Measurements from ENCODE around the gene RCBTB1. TPM values are rescaled to one million over a fixed set of nuclear protein-coding genes. Genes with fewer than 3 reads are reported as not detected.

RCBTB1 gene
- polyA plus RNA-seq, 2 of the 4 experiments (the other 2 are of a cell fraction), result 11.9 to 20.7 TPM

DNA sequence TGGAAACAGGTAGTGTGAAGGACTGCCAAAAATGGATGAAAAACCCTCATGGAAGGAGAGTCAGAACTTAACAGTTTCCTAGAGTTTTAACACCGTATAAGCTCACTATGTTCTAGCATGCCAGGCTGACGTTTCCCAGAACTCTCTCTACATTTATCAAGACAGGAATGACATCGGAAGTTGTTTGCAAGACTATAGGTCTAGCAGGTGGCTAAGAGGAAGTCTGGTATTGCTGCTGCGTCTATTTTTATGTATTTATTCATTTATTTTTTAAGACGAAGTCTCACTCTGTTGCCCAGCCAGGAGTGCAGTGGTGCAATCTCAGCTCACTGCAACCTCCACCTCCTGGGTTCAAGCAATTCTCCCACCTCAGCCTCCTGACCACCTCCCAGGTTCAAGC is 22.4 kb upstream of the RCBTB1 start:
- Histone ChIP-seq H3K27ac (no peak overlapping the region), H3K4me1 (no peaks in the 10 kb centered on the region), H3K9me3 (no peaks in the 10 kb centered on the region), H3K4me3 (no peak overlapping the region), H3K4me2 (no peak overlapping the region)
- 38% methylated on average over 5 of the region's 5 CpGs for WGBS (ENCODE audit: missing lambda C conversion rate)
- ATAC-seq, result no peak
- ChIA-PET POLR2A (interaction anchor here (1.3 kb wide), 1 partner anchor 164 kb away, joined by 5 read pairs; the partner anchor contains the start of genes CAB39L and SETDB2), CTCF (interaction anchor here (0.8 to 5.2 kb wide), 13 partner anchors 9 to 355 kb away, joined by 3 to 45 read pairs (median 4); no protein-coding TSS in a partner anchor)
- DNase-seq (ENCODE audit: low read depth in 1 of 2, low spot score in 1 of 2), result no peak
- no peak for FAIRE-seq
- no peak for TF ChIP-seq MAZ (IDR thresholded peaks at IDR 0.05; ENCODE audit: borderline replicate concordance, low read depth, low read length)
- no peak for TF ChIP-seq ZSCAN20 (CRISPR knock-in tag; IDR thresholded peaks at IDR 0.05)
- TF ChIP-seq EHMT2 (IDR thresholded peaks at IDR 0.05; ENCODE audit: low read depth), result no peak
- no peak for TF ChIP-seq HOXB5 (CRISPR knock-in tag; IDR thresholded peaks at IDR 0.05)
- TF ChIP-seq POLR2A (IDR thresholded peaks at IDR 0.05; ENCODE audit: low read length), result no peak
- TF ChIP-seq HOXB13 (CRISPR knock-in tag; IDR thresholded peaks at IDR 0.05; ENCODE audit: low read depth), result no peak
- no peak for TF ChIP-seq SMC3 (IDR thresholded peaks at IDR 0.05)
- no peak for TF ChIP-seq CHD2 (IDR thresholded peaks at IDR 0.05; ENCODE audit: low read length, partially characterized antibody)
- TF ChIP-seq SREBF2 (IDR thresholded peaks at IDR 0.05), result no peak
- TF ChIP-seq RFX5 (IDR thresholded peaks at IDR 0.05), result no peak
- no peak for TF ChIP-seq KDM1A (IDR thresholded peaks at IDR 0.05; ENCODE audit: low read depth)
- no peak for TF ChIP-seq FOXS1 (CRISPR knock-in tag; IDR thresholded peaks at IDR 0.05)
- no peak for TF ChIP-seq FOSB (CRISPR knock-in tag; IDR thresholded peaks at IDR 0.05)
- no peak for TF ChIP-seq GATA3 (IDR thresholded peaks at IDR 0.05; ENCODE audit: borderline replicate concordance)
- TF ChIP-seq, protein P1, sequence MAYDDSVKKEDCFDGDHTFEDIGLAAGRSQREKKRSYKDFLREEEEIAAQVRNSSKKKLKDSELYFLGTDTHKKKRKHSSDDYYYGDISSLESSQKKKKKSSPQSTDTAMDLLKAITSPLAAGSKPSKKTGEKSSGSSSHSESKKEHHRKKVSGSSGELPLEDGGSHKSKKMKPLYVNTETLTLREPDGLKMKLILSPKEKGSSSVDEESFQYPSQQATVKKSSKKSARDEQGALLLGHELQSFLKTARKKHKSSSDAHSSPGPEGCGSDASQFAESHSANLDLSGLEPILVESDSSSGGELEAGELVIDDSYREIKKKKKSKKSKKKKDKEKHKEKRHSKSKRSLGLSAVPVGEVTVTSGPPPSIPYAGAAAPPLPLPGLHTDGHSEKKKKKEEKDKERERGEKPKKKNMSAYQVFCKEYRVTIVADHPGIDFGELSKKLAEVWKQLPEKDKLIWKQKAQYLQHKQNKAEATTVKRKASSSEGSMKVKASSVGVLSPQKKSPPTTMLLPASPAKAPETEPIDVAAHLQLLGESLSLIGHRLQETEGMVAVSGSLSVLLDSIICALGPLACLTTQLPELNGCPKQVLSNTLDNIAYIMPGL (CRISPR knock-in tag; IDR thresholded peaks at IDR 0.05; ENCODE audit: borderline replicate concordance), result no peak
- TF ChIP-seq NPAS2 (CRISPR knock-in tag; IDR thresholded peaks at IDR 0.05; ENCODE audit: borderline replicate concordance), result no peak

DNA sequence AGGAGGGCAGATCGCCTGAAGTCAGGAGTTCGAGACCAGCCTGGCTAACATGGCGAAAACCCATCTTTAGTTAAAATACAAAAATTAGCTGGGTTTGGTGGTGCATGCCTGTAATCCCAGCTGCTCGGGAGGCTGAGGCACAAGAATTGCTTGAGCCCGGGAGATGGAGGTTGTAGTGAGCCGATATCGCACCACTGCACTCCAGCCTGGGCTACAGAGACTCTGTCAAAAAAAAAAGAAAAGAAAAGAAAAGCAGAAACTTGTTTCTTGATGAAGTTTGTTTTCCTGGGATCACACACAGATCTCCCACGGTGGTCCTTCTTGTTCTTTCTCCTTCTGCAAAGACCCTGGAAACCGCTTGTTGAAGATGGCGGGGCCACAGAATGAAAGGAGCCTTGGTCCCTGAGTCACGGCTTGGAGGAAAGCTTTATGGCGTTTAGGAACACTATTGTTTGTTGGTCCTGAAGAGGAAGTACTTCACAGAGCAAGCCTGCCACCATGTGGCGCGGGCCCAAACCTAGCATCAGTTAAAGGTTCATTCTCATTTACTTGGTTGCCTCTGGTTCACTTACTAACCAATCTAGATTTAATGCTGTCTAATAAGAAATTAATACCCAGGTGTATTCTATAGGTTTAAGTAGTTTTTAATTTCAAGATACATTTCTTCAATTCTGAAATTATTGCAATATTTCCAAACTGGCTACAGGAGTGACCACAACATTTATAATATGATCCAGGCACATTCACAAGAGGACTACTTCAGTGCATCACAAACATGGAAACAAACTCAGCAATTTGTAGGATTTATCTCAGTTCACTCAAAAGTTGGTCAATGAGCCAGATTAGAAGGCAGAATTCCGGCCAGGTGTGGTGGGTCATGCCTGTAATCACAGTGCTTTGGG is 21.6 kb upstream of the RCBTB1 start:
- no peaks in the 10 kb centered on the region for H3K4me1 ChIP-seq
- ChIA-PET POLR2A (interaction anchor here (1.3 kb wide), 1 partner anchor 163 kb away, joined by 5 read pairs; the partner anchor contains the start of genes CAB39L and SETDB2), CTCF (interaction anchor here (0.6 to 5.2 kb wide), 34 partner anchors 9 to 1241 kb away, joined by 3 to 45 read pairs (median 4); partner anchors contain the start of genes CAB39L, CDADC1 and SETDB2)
- peak overlapping the region; percentile 45 for H3K4me3 ChIP-seq
- 15% methylated on average over 15 of the region's 15 CpGs for WGBS (ENCODE audit: missing lambda C conversion rate)
- peak overlapping the region; percentile 70 for H3K4me2 ChIP-seq
- peak overlapping the region; percentile 67 to 82 for H3K27ac ChIP-seq
- TF ChIP-seq, protein P1 (CRISPR knock-in tag; IDR thresholded peaks at IDR 0.05; ENCODE audit: borderline replicate concordance), result no peak
- TF ChIP-seq MYC (IDR thresholded peaks at IDR 0.05; ENCODE audit: borderline replicate concordance, low read length) (no peak), TFCP2L1 (CRISPR knock-in tag; IDR thresholded peaks at IDR 0.05) (no peak), FOSL2 (IDR thresholded peaks at IDR 0.05) (no peak), FOSL2 (CRISPR knock-in tag; IDR thresholded peaks at IDR 0.05) (peak; percentile 37; the same call in 1 of the 2 replicates), SMC3 (IDR thresholded peaks at IDR 0.05) (peak; percentile 78), EP300 (IDR thresholded peaks at IDR 0.05) (no peak), RAD21 (conservative IDR thresholded peaks at IDR 0.05 in 1 of 2, IDR thresholded peaks at IDR 0.05 in 1 of 2) (peak; percentile 87 to 89), HOXB5 (CRISPR knock-in tag; IDR thresholded peaks at IDR 0.05) (no peak), CBX2 (IDR thresholded peaks at IDR 0.05; ENCODE audit: borderline replicate concordance, low read depth) (no peak)
- TF ChIP-seq, protein P2, sequence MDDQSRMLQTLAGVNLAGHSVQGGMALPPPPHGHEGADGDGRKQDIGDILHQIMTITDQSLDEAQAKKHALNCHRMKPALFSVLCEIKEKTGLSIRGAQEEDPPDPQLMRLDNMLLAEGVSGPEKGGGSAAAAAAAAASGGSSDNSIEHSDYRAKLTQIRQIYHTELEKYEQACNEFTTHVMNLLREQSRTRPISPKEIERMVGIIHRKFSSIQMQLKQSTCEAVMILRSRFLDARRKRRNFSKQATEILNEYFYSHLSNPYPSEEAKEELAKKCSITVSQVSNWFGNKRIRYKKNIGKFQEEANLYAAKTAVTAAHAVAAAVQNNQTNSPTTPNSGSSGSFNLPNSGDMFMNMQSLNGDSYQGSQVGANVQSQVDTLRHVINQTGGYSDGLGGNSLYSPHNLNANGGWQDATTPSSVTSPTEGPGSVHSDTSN (IDR thresholded peaks at IDR 0.05), result no peak
- TF ChIP-seq, protein P3, sequence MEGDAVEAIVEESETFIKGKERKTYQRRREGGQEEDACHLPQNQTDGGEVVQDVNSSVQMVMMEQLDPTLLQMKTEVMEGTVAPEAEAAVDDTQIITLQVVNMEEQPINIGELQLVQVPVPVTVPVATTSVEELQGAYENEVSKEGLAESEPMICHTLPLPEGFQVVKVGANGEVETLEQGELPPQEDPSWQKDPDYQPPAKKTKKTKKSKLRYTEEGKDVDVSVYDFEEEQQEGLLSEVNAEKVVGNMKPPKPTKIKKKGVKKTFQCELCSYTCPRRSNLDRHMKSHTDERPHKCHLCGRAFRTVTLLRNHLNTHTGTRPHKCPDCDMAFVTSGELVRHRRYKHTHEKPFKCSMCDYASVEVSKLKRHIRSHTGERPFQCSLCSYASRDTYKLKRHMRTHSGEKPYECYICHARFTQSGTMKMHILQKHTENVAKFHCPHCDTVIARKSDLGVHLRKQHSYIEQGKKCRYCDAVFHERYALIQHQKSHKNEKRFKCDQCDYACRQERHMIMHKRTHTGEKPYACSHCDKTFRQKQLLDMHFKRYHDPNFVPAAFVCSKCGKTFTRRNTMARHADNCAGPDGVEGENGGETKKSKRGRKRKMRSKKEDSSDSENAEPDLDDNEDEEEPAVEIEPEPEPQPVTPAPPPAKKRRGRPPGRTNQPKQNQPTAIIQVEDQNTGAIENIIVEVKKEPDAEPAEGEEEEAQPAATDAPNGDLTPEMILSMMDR (IDR thresholded peaks at IDR 0.05), result peak; percentile 81
- TF ChIP-seq, protein P4, sequence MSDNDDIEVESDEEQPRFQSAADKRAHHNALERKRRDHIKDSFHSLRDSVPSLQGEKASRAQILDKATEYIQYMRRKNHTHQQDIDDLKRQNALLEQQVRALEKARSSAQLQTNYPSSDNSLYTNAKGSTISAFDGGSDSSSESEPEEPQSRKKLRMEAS (IDR thresholded peaks at IDR 0.05), result 0 out of 2 replicates have a peak, but pooled peaks have one; percentile 22
- FAIRE-seq (no peak), ATAC-seq (peak; percentile 100), DNase-seq (ENCODE audit: low read depth in 1 of 2, low spot score in 1 of 2) (peak; percentile 68 to 87)
- no peaks in the 10 kb centered on the region for H3K9me3 ChIP-seq
